CD4-positive, alpha-beta T cell treated with Interleukin-10 for 1 hour (primary cell): Measurements from ENCODE around the gene DMRT1.

Source experiments
- DNase-seq: peaks from one replicate; pipeline ENCODE4 v3.0.0-alpha.2; 2020

Gene DMRT1

GRCh38 chr9:926976-927375 lies 85.5 kb downstream of the DMRT1 start:
- no peak for DNase-seq

DNA sequence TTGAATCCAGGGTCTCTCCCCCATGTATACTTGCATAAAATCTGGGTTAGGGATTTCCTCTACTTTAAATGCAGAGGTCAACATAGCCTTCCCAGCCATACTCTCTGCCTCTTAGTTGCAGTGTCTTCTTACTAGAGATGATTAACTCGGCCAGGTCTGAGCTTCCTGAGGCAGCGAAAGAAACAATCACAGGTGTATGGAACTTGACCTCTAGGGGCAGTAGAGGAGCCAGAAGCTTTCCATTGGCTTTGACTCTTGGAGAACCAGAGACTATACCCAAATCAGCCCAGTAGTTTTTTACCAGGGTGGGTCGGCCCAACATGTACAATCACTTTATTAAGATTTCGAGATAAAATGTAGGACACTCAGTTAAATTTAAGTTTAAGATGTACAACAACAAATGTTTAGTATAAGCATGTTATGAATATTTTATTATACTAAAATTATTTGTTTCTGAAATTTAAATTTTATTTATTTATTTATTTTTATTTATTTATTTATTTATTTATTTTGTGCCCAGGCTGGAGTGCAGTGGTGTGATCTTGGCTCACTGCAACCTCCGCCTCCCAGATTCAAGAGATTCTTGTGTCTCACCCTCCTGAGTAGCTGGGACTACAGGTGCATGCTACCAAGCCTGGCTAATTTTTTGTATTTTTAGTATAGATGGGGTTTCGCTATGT lies 87.0 kb downstream of the DMRT1 start:
- DNase-seq = no peak

DNA sequence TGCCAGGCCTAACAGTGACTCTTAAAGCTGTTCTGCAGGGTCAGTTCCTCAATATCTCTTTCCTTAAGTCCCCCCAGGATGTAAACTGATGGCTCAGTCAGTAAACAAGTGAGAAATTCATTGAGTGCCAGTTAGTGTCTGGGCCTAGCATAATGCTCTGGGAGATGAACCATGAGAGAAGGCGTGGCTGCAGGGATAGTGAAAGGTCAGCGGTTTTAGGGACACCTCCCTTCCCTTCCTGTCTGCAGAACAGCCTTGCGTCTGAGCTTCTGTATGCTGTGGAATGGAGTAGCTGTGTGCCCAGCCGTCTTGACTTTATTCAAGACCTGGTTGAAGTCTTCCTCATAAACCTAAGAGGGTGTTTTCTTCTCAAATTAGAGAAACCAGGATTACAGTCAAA lies 88.2 kb downstream of the DMRT1 start:
- DNase-seq = no peak

- DNase-seq = no peak
Measured at GRCh38 chr9:933356-933755, 91.9 kb downstream of the DMRT1 start.

- DNase-seq = no peak
Measured at GRCh38 chr9:935348-935965, 94.0 kb downstream of the DMRT1 start.

DNA sequence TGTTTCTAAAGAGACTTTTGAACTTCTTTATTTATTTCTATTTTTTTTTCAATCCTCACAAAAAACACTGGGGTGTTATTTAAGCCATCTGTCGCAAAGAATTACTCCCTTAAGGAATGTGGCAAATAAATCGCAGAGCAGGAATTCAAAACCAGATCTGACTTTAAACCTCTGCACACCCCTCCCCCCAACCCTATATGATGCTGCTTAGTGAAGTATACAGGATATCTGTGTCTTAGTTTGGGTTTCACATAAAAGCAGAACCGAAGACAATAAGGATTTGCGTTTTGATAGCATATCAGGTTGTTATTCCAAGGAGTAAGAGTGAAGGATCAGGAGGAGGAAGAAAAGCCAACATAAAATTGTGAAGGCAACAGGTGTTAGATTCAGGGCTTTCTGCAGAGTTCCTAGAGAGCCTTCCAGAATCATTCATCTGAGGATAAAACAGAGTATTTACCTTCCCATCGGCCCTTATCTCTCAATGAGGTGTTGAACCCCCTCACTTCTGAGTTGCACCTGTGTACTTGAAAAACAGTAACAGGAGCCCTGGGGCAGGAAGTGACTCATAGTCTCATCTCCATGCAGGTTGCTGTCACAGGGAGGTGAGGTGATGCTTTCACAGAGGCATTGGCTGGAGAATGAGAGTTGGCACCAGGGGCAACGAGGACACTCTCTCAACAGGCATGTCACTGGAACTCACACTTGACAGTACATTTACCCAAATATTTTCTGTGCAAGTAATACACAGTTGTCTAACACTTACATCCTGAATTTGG lies 101.5 kb downstream of the DMRT1 start:
- no peak for DNase-seq

DNA sequence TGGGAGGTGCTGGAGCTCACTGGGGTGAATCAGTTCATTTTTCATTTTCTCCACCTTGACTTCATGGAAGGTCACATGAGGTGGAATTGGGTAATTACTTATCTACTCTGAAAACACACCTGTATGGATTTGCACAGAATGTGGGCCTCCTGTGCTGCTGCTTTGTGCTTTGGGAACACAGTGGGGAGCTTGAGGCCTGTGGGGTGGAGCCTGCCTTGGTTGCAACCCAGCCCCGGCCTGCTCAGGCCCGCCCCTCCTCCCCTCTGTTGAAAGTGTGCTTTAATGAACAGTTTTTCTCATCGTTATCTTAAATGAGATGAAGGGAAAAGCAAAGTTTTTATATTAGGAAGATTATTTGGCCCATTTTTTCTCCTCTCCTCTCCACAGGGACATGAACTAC lies 106.5 kb downstream of the DMRT1 start:
- DNase-seq = no peak

DNA sequence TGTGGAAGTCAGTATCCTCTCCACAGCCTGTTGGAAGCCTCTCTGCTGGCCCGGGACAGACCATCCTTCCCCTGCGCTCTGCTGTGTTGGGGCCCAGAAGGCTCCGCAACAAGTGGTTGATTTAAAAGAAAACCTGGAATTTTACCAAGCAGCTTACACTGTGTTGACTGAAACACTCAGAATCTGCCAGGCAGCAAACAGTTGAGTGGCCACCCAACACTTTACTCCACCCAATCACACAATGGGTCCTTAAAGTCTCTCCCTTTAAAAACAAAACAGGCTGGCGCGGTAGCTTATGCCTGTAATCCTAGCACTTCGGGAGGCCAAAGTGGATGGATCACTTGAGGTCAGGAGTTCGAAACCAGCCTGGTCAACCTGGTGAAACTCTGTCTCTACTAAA lies 107.0 kb downstream of the DMRT1 start:
- no peak for DNase-seq

DNA sequence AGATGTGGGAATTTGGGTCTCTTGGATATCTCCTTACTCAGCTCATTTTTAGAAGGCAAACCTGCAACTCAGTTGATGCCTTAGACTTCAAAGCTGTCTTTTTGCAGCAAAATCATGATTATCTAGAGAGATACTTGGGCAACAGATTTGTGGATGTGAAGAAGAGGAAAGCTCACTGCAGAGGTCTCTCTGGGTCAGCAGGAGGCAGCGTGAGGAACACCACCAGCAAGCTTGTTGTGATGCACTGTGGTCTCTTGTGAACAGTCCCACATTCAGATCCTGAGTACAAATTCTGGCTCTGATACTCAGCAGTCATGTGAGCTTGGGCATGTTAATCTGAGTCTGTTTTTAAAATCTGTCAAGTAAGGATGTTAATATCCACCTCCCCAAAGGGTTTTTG lies 108.6 kb downstream of the DMRT1 start:
- no peak for DNase-seq

DNA sequence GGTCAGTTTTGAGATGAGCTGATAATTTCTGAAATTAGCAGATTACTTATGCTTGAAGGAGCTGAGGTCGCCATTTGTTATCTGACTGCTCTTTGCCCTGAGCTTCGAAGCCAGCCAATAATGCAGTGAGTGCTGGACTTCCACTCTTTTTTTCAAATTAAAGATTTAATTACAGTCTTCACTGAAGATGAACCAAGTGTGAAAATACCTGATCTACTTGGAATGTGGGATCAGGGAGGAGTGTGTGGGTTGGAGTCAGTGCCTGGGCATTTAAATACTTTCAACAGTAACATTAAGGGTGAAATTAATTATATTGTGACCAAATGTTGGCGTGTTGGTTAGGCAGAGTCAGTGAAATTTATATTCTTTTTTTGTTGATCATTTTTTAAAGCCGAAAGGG lies 111.0 kb downstream of the DMRT1 start:
- DNase-seq = no peak

- DNase-seq = no peak
Measured at GRCh38 chr9:959105-959504, 117.6 kb downstream of the DMRT1 start.

- DNase-seq = no peak
Measured at GRCh38 chr9:959914-960313, 118.4 kb downstream of the DMRT1 start.

DNA sequence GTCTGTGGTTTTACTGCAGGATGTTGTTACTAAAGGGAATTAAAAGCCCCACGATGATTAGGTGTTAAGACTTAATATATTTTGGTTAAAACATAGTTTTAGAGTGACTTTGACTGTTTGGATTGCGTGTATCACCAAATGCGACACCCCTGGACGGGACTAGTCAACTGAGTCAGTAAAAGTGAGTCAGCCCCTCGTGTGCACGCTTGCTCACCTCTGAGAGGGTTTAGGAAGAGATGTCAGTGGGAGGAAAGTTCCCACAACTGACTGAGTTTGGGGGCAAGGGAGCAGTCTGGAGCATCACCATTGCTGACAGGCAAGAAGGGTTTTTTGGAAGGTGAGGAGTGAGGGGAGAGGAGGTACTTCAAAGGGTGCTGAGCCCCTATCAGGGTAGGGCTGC lies 120.5 kb downstream of the DMRT1 start:
- DNase-seq = no peak

- DNase-seq = no peak
Measured at GRCh38 chr9:965497-965896, 124.0 kb downstream of the DMRT1 start.

DNA sequence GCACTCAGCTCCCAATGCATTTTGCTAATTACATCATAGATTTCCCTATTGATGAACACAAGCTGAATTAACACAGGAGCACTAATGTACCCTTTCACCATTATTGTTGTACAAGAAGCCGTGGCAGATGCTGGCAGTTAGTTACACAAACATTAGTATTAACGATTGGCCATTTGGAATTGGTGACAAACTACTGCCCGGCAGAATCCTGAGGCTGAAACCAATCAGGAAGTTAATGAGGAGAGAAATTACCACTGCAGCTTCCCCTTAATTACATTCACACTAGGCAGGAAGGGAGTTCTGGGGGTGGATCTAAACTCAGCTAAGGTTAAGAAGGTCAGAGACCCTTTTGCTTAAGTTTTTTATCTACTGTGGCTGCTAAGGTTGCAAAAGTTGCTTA lies 125.4 kb downstream of the DMRT1 start:
- DNase-seq = no peak

DNA sequence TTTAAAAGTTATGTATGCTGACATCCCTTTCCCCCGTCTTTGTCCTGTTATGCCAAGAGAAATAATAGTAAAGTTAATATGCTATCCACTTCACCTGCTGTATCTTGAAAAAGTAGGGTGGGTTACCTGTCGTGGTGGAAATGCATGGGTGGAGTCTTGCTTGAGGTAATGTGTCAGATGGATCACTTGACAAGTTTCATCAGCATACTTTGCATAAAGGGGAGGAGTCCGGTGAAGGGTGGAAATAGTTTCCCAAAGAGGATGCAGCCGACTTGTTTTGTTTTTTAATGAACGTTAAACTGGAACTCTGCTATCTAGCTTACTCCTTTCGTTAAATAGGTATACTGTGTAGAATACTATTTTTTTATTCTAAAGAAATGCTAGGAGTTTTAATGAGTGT lies 125.9 kb downstream of the DMRT1 start:
- DNase-seq = no peak

DNA sequence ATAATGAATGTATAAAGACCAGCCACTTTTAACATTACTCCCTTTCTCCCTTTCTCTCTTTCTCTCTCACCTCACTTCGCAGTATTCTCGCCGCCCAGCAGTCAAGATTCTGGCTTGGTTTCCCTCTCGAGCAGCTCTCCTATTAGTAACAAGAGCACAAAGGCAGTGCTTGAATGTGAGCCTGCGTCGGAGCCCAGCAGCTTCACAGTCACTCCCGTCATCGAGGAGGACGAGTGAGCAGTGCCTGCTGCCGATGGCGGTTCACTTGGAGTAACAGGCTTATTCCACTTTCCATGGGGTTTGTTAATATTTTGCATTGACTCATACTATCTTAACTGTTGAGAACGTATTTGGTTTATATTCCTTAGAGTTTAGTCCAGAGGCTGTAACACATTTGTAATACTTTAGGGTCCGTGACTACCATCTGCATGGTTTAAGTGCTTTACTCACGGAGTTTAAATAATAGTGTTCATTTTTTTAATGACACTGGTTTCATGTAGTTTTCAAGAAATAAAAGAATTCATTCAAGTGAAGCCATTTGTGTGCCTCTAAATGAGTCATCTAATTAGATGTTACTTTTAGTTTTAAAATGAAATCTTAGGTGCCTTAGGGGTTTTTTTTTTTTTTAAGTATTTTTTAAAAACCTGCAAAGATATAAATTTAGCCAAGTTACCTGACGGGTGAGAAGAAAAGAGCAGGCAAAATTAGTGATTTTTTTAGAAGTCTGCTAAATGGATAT lies 126.6 kb downstream of the DMRT1 start:
- DNase-seq = no peak

DNA sequence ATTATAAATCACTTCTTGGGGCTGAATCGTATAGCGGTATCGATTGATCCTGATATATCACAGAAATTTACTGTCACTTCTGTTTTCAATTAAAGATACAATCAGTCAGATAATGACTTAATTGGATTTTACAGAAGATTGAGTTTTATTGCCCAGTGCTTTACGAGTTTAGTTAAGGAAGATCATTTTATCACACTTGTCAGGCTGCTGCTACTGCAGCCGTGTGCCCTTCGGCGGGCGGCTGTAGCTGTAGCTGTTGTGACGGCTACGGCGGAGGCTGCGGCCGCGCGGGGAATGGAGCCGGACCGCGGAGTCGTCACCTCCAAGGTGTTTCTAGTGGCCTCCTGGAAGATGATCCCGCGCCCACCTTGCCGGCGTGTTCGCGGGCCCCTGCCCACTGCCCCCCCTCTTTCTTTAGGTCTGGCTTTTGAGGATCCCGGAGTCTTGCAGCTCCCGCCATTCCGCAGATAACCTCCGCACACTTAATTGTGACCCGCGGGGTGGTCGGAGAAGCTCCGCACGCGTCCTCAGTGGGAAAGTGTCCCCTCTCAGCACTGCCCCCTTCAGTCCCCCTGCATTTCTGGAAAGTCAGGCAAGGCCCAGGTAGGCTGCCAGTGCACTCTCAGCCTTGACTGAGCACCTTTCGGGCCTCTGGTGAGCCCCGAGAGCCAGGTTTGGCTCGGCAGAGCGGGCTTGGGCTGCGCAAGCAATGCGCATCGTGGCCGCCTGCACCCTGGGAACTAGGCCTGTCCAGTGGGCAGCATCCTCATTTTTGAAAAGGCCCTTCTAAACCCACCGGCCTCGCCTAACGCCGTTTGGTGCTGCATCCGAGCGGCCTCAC lies 128.0 kb downstream of the DMRT1 start:
- no peak for DNase-seq

DNA sequence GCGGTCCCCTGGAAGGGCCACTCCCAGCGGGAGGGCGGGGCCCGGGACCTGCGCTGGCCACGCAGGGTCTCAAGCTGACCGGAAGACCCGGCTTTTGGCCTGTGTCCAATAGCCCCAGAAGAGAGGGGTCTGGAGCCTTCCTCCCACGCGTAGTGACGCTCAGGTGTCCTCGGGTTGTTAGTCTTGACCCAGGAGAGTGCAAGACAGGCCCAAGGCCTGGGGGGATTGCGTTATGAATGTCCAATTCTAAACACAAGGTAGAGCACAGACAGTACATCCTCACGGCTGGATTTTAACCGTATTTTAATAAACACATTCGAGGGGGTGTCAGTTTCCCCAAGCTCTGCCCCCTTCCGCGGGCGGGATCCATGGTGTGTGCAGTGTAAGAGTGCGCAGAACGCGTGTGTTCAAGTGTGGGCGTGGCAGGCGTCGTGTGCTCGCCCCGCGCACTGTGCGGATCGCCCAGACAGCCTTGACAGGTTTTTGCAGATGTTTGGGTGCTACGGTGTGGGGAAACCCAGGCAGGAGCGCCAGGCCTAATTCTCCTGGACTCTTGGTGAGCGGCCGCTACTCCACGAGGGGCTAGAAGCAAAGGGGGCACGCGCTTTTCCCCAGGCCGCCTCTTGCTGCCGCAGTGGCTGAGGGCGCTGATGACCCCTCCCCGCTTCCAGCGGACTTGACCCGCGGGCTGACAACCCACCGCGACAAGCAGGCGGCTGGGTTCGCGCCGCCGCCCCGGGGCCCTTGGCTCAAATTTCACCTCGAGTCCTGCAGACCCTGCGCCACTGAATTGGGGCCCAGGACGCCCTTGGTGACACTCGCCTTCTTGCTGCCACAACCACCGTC lies 128.9 kb downstream of the DMRT1 start:
- DNase-seq = no peak

DNA sequence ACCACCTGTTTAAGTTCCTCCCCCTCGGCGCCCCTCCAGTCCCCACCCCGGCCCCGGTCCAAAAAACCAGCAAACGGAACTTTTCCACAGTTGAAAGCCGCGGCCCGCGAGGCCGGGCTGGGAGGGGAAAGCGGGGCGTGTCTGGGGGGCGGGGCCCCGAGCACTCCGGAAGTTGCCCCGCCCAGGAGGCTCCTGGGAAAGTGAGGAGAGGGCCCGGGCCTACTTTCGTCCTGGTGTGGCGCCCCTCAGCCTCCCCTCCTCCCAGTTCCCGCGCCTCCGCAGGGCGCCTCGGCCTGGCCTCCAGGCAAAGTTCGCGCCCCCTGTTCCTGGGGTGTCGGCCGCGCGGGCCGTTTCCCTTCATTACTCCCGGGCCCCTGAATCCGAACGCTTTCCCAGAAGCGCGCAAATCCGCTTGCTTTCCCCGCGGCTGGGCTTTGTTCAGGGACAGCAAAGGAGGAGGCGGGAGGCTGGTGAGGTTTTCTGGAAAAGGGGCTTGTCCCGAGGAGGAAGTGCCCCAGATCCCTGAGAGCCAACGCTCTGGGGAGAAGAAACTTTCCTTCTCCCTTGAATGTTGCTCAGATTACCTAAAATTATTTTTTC lies 130.5 kb downstream of the DMRT1 start:
- DNase-seq = no peak
